AG09319 (cell line): Measurements from ENCODE around the gene TOP1.

Source experiments
- DNase-seq: peaks from one replicate; pipeline ENCODE4 v3.0.0-alpha.2; 2010; ENCODE audit warnings: low read depth; ENCODE audit errors: extremely low read depth
- CTCF ChIP-seq: IDR thresholded peaks from 2 replicates; pipeline ENCODE4 v1.5.1; 2011; ENCODE audit warnings: low read depth, mild to moderate bottlenecking, inconsistent platforms, low read length, moderate library complexity

The TOP1 gene

GRCh38 chr20:41162396-41162795 lies 133.8 kb downstream of the TOP1 start:
- DNase-seq, result no peak
- no peak for TF ChIP-seq CTCF

- no peak for DNase-seq
- no peak for TF ChIP-seq CTCF
Observed at GRCh38 chr20:41163821-41164220, 135.2 kb downstream of the TOP1 start.

GRCh38 chr20:41165001-41165882 lies 136.6 kb downstream of the TOP1 start:
- TF ChIP-seq CTCF, result no peak
- DNase-seq, result no peak

DNA sequence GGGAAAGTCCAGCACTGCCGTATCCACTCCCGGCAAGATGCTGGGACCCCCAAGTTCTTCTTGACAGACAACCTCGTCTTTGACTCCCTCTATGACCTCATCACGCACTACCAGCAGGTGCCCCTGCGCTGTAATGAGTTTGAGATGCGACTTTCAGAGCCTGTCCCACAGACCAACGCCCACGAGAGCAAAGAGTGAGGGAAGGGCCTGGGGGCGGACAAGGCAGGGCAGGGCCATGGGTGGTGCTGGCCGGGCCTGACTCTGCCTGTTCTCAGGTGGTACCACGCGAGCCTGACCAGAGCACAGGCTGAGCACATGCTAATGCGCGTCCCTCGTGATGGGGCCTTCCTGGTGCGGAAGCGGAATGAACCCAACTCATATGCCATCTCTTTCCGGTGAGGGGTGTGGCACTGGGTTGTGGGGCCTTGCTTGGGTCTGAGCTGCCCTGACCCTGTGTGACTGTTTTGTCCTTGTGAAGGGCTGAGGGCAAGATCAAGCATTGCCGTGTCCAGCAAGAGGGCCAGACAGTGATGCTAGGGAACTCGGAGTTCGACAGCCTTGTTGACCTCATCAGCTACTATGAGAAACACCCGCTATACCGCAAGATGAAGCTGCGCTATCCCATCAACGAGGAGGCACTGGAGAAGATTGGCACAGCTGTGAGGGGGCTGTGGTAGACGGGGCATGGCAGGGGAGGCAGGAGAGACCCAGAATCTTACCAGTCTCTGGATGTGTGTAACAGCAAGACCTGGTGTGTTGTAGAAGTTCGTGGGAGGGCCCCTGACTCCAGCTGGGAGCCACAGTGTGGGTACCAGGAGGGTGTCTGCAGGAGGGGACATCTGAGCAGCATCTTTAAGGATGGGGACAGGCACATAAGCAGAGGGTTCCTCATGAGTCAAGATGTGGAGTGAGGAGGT lies 137.8 kb downstream of the TOP1 start:
- TF ChIP-seq CTCF, result no peak
- no peak for DNase-seq

DNA sequence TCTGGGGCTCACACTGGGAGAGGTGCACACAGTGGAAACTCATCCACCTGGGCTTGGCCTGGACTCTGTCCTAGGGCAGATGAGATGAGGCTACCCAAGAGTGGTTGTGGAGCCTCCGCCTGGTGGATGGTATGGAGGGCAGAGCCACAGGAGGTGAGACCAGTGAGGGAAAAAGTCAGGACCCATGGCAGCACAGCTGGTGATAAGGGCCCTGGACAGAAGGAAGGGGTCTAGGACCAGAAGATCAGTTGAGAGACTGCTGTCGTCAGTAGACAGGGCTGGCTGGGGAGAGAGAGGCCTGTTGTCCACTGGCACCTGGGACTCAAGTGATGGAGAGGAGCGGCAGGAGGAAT lies 138.5 kb downstream of the TOP1 start:
- DNase-seq, result no peak

DNA sequence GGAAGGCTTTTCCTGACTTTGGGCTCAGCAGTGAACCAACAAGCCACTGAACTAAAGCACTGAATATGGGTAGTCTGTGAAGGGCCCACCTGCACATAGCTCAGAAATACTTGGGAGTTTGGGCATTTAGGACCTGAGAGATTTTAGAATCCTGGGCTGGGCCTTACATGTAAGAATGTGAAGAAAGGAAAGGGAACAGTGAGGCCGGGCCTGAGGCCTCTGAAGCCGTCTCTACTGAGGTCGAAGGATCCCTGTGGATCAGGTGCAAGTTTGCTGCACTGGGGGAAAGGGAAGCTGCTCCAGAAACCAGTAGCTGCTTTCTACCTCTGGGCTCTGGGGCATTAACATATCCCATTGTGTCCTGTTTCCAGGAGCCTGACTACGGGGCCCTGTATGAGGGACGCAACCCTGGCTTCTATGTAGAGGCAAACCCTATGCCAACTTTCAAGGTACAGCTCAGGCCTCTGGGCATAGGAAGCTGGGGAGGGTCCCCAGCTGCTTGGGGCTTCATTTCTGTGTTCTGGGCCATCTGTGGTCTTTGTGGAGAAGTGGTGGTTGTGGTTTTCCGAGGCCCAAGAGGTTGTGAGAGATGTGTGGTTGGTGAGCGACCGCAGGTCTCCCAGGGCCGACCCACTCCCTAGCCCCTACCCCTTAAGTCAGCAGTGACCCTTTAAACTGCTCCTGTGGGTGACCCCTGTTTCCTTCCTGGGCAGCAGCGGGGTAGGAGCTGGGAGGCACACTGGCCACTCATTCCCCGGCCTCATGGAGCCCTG lies 139.0 kb downstream of the TOP1 start:
- no peak for DNase-seq
- TF ChIP-seq CTCF, result no peak

More for the DNA sequence above, 138.5 kb downstream of the TOP1 start:
- no peak for TF ChIP-seq CTCF
